ENCODE results near the gene PDHX.

GRCh38 chr11:34911676-34912075, 4.7 kb upstream of the PDHX start:
- no peak for TF ChIP-seq CTBP1 (IDR thresholded peaks at IDR 0.05; ENCODE audit: borderline replicate concordance)
- TF ChIP-seq FOXK2 (IDR thresholded peaks at IDR 0.05): no peak
